PC-9 (cell line): ENCODE measurements around the gene ENTHD1.

ENCODE experiments used
- CTCF ChIP-seq: fragments of 200-600 bp; sonication (generic); conservative IDR thresholded peaks from 2 replicates; pipeline ENCODE4 v1.6.1; 2017; ENCODE audit warnings: mixed run types, antibody characterized with exemption, mild to moderate bottlenecking, moderate library complexity
- EZH2 ChIP-seq: fragments of 200-600 bp; sonication (generic); IDR thresholded peaks from 2 replicates; pipeline ENCODE4 v1.8.0; 2017; ENCODE audit warnings: antibody characterized with exemption, low read depth

- TF ChIP-seq EZH2, result no peak
- no peak for TF ChIP-seq CTCF
Observed at GRCh38 chr22:39936523-39937145, 43.1 kb upstream of the ENTHD1 start.
